LNCAP (cell line): ENCODE results near the gene ZNF334.

Experiments
- CTCF ChIP-seq: fragments of 450-650 bp; IDR thresholded peaks from 2 replicates; pipeline ENCODE4 v1.5.1; 2017; ENCODE audit warnings: mild to moderate bottlenecking

The ZNF334 gene

DNA sequence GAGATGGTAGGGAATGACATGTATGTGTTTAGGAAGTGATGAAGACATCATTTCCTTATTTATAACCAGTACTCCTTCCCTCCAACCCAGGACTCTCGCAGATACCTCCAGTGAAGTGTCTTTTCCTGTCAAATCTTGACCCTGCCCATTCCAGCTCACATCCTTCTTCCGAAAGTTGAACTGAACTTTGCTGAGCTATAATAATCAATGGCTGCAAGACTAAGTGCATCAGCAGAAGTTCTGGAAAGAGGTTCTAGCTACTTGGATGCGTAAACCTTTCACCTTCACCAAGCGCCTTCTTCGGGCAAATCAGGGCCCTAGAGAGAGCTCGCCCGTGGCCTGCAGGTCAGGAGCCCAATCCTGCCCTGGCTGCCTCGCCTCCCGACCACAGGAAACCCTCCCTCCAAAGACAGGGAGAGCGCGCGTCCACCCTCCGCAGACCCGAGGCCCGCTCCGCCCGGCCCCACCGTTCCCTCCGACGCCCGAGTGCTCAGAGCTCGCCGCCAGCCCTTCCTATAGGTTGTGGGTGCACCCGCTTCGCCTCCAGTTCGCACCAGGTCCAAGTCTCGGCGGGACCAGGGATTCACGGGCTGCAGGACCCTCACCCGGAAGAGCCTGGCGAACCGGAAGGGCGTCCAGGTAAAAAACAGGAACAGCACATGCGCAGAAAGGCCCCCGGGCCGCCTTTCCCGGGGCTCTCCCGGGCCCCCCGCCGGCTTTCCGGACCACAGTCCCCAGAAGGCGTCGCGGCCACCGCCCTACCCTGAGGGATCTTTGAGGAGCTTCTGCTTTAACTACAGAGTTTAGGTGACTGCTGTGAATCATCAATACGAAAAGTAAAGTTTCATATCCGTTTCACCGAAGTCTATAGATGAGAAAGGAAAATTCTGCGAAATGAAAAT is at the start of gene ZNF334:
Gene ZNF334, minus strand, starts transcription at position 617 of the 902 bp plus-strand sequence. CDS start 1,457 bp downstream, outside the sequence.
- TF ChIP-seq CTCF = no peak

DNA sequence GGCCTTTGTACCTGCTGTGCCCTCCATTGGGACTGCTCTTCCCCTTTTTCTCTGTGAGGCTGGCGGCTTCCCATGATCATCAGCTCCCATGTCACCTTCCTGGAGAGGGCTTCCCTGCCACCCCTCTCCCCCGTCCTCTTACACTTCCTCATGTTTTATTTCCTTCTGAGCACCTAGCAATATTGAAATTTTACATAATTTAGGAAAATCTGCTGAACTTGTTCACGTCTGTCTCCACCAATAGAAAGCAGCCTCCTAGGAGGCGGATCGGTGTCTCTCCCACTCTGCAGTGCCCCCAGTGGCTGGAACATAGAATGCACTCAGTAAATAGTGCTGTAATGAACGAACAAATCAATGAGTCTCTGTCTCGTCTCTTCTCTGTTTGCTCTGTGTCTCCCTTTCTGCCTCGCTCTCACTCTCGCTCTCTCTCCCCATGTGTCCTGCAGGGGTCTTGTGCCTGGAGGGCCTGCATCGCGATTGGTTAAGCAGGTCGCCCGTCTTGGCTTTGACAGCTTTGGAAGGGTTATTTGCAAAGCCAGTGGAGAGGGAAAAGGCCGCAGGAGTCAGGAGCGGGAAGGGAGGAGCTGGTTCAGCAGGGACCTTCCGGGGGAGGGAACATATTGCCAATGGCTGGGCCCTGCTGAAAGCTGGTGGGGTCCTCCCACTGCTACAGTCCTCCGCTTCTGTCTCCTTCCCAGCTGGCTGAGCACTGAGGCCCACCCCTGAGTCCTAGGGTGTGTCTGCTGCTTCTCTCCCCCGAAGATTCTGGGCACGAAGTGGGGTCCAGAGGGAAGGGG is 49.2 kb upstream of the ZNF334 start:
- peak; percentile 92 for TF ChIP-seq CTCF

- no peak for TF ChIP-seq CTCF
Observed at GRCh38 chr20:46562009-46562372, 48.6 kb upstream of the ZNF334 start.

DNA sequence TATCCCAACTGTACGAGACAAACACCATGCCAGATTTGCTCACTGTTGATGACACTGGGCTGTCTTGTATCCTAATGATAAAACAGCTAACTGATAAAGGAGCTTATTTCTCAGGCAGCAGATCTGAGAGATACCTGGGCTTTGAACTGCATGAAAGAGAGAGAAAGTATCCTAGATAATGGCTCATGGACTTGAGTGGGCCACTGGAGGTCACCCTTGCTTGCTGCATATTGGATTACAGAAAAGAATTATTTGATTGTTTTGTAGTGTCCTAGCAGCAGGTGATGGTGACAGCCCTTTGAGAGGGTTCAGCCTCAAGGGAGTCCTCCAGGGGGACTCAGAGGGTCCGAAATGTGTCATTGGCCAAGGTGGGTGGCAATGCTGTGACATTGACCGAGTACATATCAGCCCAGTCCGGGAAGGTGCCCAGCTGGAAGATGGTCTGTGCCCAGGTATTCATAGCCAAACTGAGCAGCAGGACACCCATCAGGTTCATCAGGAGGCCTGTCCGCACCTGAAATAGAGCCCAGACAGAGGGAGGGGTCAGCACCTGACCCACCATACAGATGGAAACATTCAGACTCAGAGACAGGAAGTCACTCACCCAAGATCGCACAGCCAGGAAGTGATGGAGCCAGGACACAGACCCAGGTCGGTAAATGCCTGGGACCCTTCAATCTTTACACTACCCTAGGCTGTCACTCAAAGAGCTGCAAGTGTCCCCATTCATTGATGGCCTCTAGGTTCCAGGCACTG is 46.5 kb upstream of the ZNF334 start:
- no peak for TF ChIP-seq CTCF

DNA sequence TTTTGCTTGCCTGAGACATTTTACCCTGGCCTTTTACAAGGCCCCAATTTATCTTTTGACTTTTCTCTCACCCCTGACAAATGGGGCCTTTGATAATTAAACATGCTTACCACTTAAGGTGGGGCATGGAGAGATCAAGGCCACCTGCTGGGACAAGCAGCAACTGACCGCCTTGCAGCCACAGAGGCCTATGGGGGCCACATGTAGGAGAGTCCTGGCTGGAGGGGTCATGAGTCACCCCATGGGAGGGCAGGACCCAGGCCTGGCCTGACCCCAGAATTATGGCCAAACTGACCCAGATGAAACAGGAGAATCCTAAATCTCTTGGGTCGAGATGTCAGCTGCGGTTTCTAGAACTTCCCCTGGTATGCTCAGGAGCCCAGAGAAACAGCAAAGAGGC is 45.6 kb upstream of the ZNF334 start:
- TF ChIP-seq CTCF = no peak

- TF ChIP-seq CTCF = no peak
Observed at GRCh38 chr20:46558511-46558959, 45.2 kb upstream of the ZNF334 start.

GRCh38 chr20:46557231-46557956 is 44.0 kb upstream of the ZNF334 start:
- TF ChIP-seq CTCF = no peak
